Endothelial cell of umbilical vein (primary cell): Measurements from ENCODE around the gene TGIF1. TPM values are rescaled to one million over a fixed set of nuclear protein-coding genes. Genes with fewer than 3 reads are reported as not detected.
A peak's percentile ranks its signal among the peaks of the same experiment; 100 is the strongest.

ENCODE experiments used
- BruUV-seq: library from RNA; stranded (reverse); fragments of 400-500 nt; replicated peaks from 2 replicates; lab custom pipeline; 2021; lab: Mats Ljungman, UMichigan
- CTCF ChIA-PET: fragments of 300-600, 350-600 bp; sonication (Branson Sonifier 250); formaldehyde crosslinking; loops from one replicate; lab custom pipeline; 2021; ENCODE audit warnings: antibody characterized with exemption, inconsistent platforms; lab: Charles Lee
- POLR2A ChIA-PET: fragments of 300-600, 350-600 bp; sonication (Branson Sonifier 250); formaldehyde crosslinking; loops from one replicate; lab custom pipeline; 2021; ENCODE audit warnings: antibody characterized with exemption, inconsistent platforms; lab: Charles Lee
- DNase-seq: peaks from one replicate; pipeline ENCODE4 v3.0.0-alpha.2; 2011; ENCODE audit warnings: low read depth, low spot score
- FAIRE-seq: peaks from 2 replicates; lab custom pipeline; 2011; peaks lifted over from hg19 to GRCh38; lab: Jason Lieb, UNC
- H2AFZ ChIP-seq: 2 replicates; pipeline ENCODE4 v1.6.0; 2012; ENCODE audit warnings: low read depth, low read length, control low read depth, inconsistent platforms
- H3K27ac ChIP-seq: 2 replicates; pipeline ENCODE4 v1.5.1; 2011; ENCODE audit warnings: low read depth, mild to moderate bottlenecking, control low read depth, low read length, moderate library complexity; ENCODE audit not compliant: insufficient read depth
- H3K27me3 ChIP-seq, 2 experiments: 2 replicates each; pipeline versions ENCODE4 v1.6.0 to v1.6.1; 2011; ENCODE audit warnings: low read length in 2 of 2, mixed read lengths in 1 of 2; ENCODE audit not compliant: control insufficient read depth in 2 of 2, insufficient read depth in 2 of 2
- H3K36me3 ChIP-seq, 2 experiments: 2 replicates in 1 of 2; 3 replicates in 1 of 2; pipeline ENCODE4 v1.5.1; 2011; ENCODE audit warnings: low read length in 2 of 2, mild to moderate bottlenecking in 1 of 2, moderate library complexity in 1 of 2; ENCODE audit not compliant: control insufficient read depth in 2 of 2, insufficient read depth in 2 of 2; ENCODE audit errors: extremely low read depth in 1 of 2
- H3K4me1 ChIP-seq: 3 replicates; pipeline ENCODE4 v1.5.1; 2011; ENCODE audit warnings: mild to moderate bottlenecking, low read length; ENCODE audit not compliant: control insufficient read depth, insufficient read depth; ENCODE audit errors: extremely low read depth
- H3K4me2 ChIP-seq: 2 replicates; pipeline ENCODE4 v1.6.1; 2011; ENCODE audit warnings: low read length, control low read depth, mixed read lengths; ENCODE audit not compliant: insufficient read depth
- H3K4me3 ChIP-seq, 3 experiments: fragments of 200-600 bp in 1 of 3; sonication (generic), shearing (Covaris generic) in 1 of 3; replicated peaks in 1 of 3; 2 replicates each; pipeline ENCODE4 v1.5.1; 2011 to 2016; ENCODE audit warnings: control low read depth in 3 of 3, low read length in 3 of 3, mild to moderate bottlenecking in 2 of 3, inconsistent platforms in 1 of 3, low read depth in 1 of 3, moderate library complexity in 1 of 3; ENCODE audit not compliant: insufficient read depth in 1 of 3
- H3K79me2 ChIP-seq: 2 replicates; pipeline ENCODE4 v1.6.0; 2012; ENCODE audit warnings: low read length, inconsistent platforms; ENCODE audit not compliant: control insufficient read depth, insufficient read depth
- H3K9ac ChIP-seq: replicated peaks from 2 replicates; pipeline ENCODE3; 2011; ENCODE audit warnings: low read length, control low read depth; ENCODE audit not compliant: insufficient read depth; ENCODE audit errors: extremely low read depth
- H3K9me1 ChIP-seq: replicated peaks from 3 replicates; pipeline ENCODE4 v1.6.0; 2011; ENCODE audit warnings: mild to moderate bottlenecking, low read length; ENCODE audit not compliant: control insufficient read depth, insufficient read depth; ENCODE audit errors: extremely low read depth
- H3K9me3 ChIP-seq: replicated peaks from 2 replicates; pipeline ENCODE4 v1.5.1; 2012; ENCODE audit warnings: low read length, inconsistent platforms; ENCODE audit not compliant: control insufficient read depth, insufficient read depth
- H4K20me1 ChIP-seq: replicated peaks from 2 replicates; pipeline ENCODE3; 2011; ENCODE audit warnings: mild to moderate bottlenecking, low read length; ENCODE audit not compliant: control insufficient read depth, insufficient read depth; ENCODE audit errors: extremely low read depth
- CTCF ChIP-seq, 2 donors: IDR thresholded peaks; 1 replicate in 1 of 2; 2 replicates in 1 of 2; pipeline ENCODE4 v1.5.1; 2011; ENCODE audit warnings: low read length in 2 of 2, mild to moderate bottlenecking in 2 of 2, moderate library complexity in 2 of 2, control low read depth in 1 of 2, inconsistent platforms in 1 of 2, low read depth in 1 of 2; ENCODE audit not compliant: insufficient read depth in 1 of 2; ENCODE audit errors: extremely low read depth in 1 of 2
- EZH2 ChIP-seq: IDR thresholded peaks from 2 replicates; pipeline ENCODE4 v1.6.1; 2012; ENCODE audit warnings: borderline replicate concordance, low read depth, mild to moderate bottlenecking, moderate library complexity, low read length, inconsistent platforms; ENCODE audit not compliant: severe bottlenecking
- JUN ChIP-seq: IDR thresholded peaks from 2 replicates; pipeline ENCODE4 v1.6.1; 2011; ENCODE audit warnings: borderline replicate concordance, low read depth; ENCODE audit not compliant: insufficient read length, insufficient read depth
- POLR2A ChIP-seq: IDR thresholded peaks from 2 replicates; pipeline ENCODE4 v1.6.1; 2012; ENCODE audit warnings: low read depth, mild to moderate bottlenecking, control low read depth, low read length
- dilution Hi-C: fragments of 300-500 bp; cut with MboI; formaldehyde crosslinking; loops from one replicate; pipeline ENCODE4 v1.15.0; 2019; ENCODE audit warnings: low sequenced_read_pairs; ENCODE audit not compliant: extremely low pct_ligation_motif_present
- intact Hi-C: fragments of 100-400 bp; cut with micrococcal nuclease; formaldehyde crosslinking; loops from one replicate; pipeline ENCODE4 v1.10.0; 2022
- polyA plus RNA-seq, 4 experiments: library from polyadenylated mRNA; depleted of rRNA in 3 of 4; stranded (reverse) in 3 of 4; unstranded in 1 of 4; fragments of >200 nt; gene quantifications; 2 replicates each; pipeline versions ENCODE4 v1.2.1 to v1.2.3, GENCODE V29; 2011 to 2012; ENCODE audit warnings: missing spikeins in 1 of 4
- total RNA-seq: library from RNA; stranded (reverse); gene quantifications from 2 replicates; pipeline ENCODE4 v1.2.3, GENCODE V29; 2021

Gene TGIF1
- total and polyA plus RNA-seq, 2 donors (not counting 3 experiments of a cell fraction or from before 2014, with no cell fraction given): 75.6 to 96.6 TPM

- intact Hi-C loops: no loop called here
- no TSS peak for BruUV-seq
- Histone ChIP-seq H3K4me2 (no peak overlapping the region), H3K27ac (no peak overlapping the region), H3K4me1 (peaks cover under 1% of the 10 kb centered on the region), H3K9me3 (no peaks in the 10 kb centered on the region), H4K20me1 (no peaks in the 10 kb centered on the region), H3K4me3 (no peak overlapping the region), H3K36me3 (no peaks in the 10 kb centered on the region), H3K27me3 (peaks cover 0 to 2% of the 10 kb centered on the region in 2 experiments), H3K79me2 (no peaks in the 10 kb centered on the region), H3K9ac (no peak overlapping the region), H3K9me1 (no peaks in the 10 kb centered on the region), H2AFZ (no peak overlapping the region)
- ChIA-PET POLR2A (no interaction called here), CTCF (interaction anchor here (0.7 to 3.9 kb wide), 8 partner anchors 13 to 225 kb away, joined by 3 to 23 read pairs (median 4); no protein-coding TSS in a partner anchor)
- TF ChIP-seq POLR2A (no peak), CTCF (IDR thresholded peaks at IDR 0.05; ENCODE audit: extremely low read depth in 1 of 2, insufficient read depth in 1 of 2, low read depth in 1 of 2, low read length in 2 of 2) (peak in 1 of 2 donors; percentile 45), EZH2 (no peak)
- dilution Hi-C loops: no loop called here
- DNase-seq: peak; percentile 50
- peak; percentile 37 for FAIRE-seq
These were observed 8.7 kb upstream of the TGIF1 start for GRCh38 chr18:3441290-3441689.

GRCh38 chr18:3442919-3443318, 7.1 kb upstream of the TGIF1 start:
- Histone ChIP-seq H3K9ac (no peak overlapping the region), H3K4me3 (no peak overlapping the region), H3K4me2 (no peak overlapping the region), H3K4me1 (peaks cover 16% of the 10 kb centered on the region), H3K36me3 (no peaks in the 10 kb centered on the region), H3K27me3 (peaks cover 0 to 2% of the 10 kb centered on the region in 2 experiments), H2AFZ (no peak overlapping the region), H4K20me1 (no peaks in the 10 kb centered on the region), H3K9me3 (no peaks in the 10 kb centered on the region), H3K27ac (no peak overlapping the region), H3K9me1 (no peaks in the 10 kb centered on the region), H3K79me2 (no peaks in the 10 kb centered on the region)
- FAIRE-seq (no peak), DNase-seq (no peak)
- dilution Hi-C loops (no loop called here), intact Hi-C loops (no loop called here)
- TF ChIP-seq JUN: no peak
- CTCF ChIA-PET: interaction anchor here (2.4 to 3.9 kb wide), 2 partner anchors 143 to 223 kb away, joined by 17 to 23 read pairs; no protein-coding TSS in a partner anchor
- BruUV-seq: no TSS peak
- POLR2A ChIA-PET: no interaction called here
